Measurements from ENCODE around the gene CCDC102B. TPM values are rescaled to one million over a fixed set of nuclear protein-coding genes. Genes with fewer than 3 reads are reported as not detected.

CCDC102B gene
- total and polyA plus RNA-seq, 2 donors (not counting 1 experiment from before 2014, with no cell fraction given) = 3.9 to 4.0 TPM

- ATAC-seq (ENCODE audit: low read depth) (no peak), DNase-seq (no peak)
- H3K4me1 Mint-ChIP-seq = no peaks in the 10 kb centered on the region
- Histone ChIP-seq H3K4me1 (ENCODE audit: control insufficient read depth in 2 of 2, insufficient read depth in 2 of 2, low read length in 2 of 2) (no peaks in the 10 kb centered on the region), H2AFZ (ENCODE audit: insufficient read depth, low read depth, low read length, poor library complexity, severe bottlenecking) (no peak overlapping the region), H3K79me2 (ENCODE audit: control insufficient read depth, insufficient read depth, low read length) (no peaks in the 10 kb centered on the region), H3K9ac (ENCODE audit: low read length) (no peak overlapping the region), H3K36me3 (replicated peaks in 1 of 2; ENCODE audit: control extremely low read depth in 1 of 2, control insufficient read depth in 1 of 2, extremely low read depth in 1 of 2, insufficient read depth in 2 of 2, low read length in 1 of 2) (no peaks in the 10 kb centered on the region), H3K27me3 (replicated peaks in 1 of 4; ENCODE audit: control extremely low read depth in 1 of 4, control insufficient read depth in 3 of 4, insufficient read depth in 4 of 4, low read length in 3 of 4) (no peaks in the 10 kb centered on the region), H4K20me1 (ENCODE audit: control insufficient read depth, insufficient read depth, low read length, poor library complexity, severe bottlenecking) (no peaks in the 10 kb centered on the region), H3K4me3 (ENCODE audit: control extremely low read depth in 1 of 5, extremely low read depth in 1 of 5, insufficient read depth in 1 of 5, low read depth in 2 of 5, low read length in 4 of 5) (no peak overlapping the region), H3K27ac (ENCODE audit: low read length in 2 of 2) (no peak overlapping the region), H3K4me2 (replicated peaks; ENCODE audit: low read depth, low read length, poor library complexity, severe bottlenecking) (no peak overlapping the region), H3K9me3 (ENCODE audit: control extremely low read depth in 1 of 3, control insufficient read depth in 2 of 3, insufficient read depth in 1 of 3, low read length in 2 of 3) (no peaks in the 10 kb centered on the region)
- ChIA-PET POLR2A (no interaction called here), CTCF (no interaction called here)
- no peaks in the 10 kb centered on the region for H3K9me3 Mint-ChIP-seq (ENCODE audit: insufficient read depth)
- H3K27ac Mint-ChIP-seq = no peak overlapping the region
- H3K27me3 Mint-ChIP-seq = no peaks in the 10 kb centered on the region
- intact Hi-C loops (cut with micrococcal nuclease) = no loop called here
- WGBS (ENCODE audit: insufficient coverage) = 88% methylated on average over 2 of the region's 4 CpGs
- TF ChIP-seq EZH2 (IDR thresholded peaks at IDR 0.05; ENCODE audit: borderline replicate concordance, insufficient read depth, low read depth, low read length, poor library complexity, severe bottlenecking) (no peak), CTCF (IDR thresholded peaks at IDR 0.05) (no peak)
- no peak overlapping the region for H3K4me3 Mint-ChIP-seq
These were observed 299.5 kb downstream of the CCDC102B start for GRCh38 chr18:69097349-69097748.

GRCh38 chr18:69102959-69103358 is 305.1 kb downstream of the CCDC102B start:
- ChIA-PET CTCF (no interaction called here), POLR2A (no interaction called here)
- ATAC-seq (ENCODE audit: low read depth) (no peak), DNase-seq (no peak)
- Histone ChIP-seq H3K27ac (ENCODE audit: low read length in 2 of 2) (no peak overlapping the region), H3K9ac (ENCODE audit: low read length) (no peak overlapping the region), H4K20me1 (ENCODE audit: control insufficient read depth, insufficient read depth, low read length, poor library complexity, severe bottlenecking) (no peaks in the 10 kb centered on the region), H3K79me2 (ENCODE audit: control insufficient read depth, insufficient read depth, low read length) (no peaks in the 10 kb centered on the region), H3K36me3 (replicated peaks in 1 of 2; ENCODE audit: control extremely low read depth in 1 of 2, control insufficient read depth in 1 of 2, extremely low read depth in 1 of 2, insufficient read depth in 2 of 2, low read length in 1 of 2) (no peaks in the 10 kb centered on the region), H2AFZ (ENCODE audit: insufficient read depth, low read depth, low read length, poor library complexity, severe bottlenecking) (no peak overlapping the region), H3K4me2 (replicated peaks; ENCODE audit: low read depth, low read length, poor library complexity, severe bottlenecking) (no peak overlapping the region), H3K4me1 (ENCODE audit: control insufficient read depth in 2 of 2, insufficient read depth in 2 of 2, low read length in 2 of 2) (no peaks in the 10 kb centered on the region), H3K4me3 (ENCODE audit: control extremely low read depth in 1 of 5, extremely low read depth in 1 of 5, insufficient read depth in 1 of 5, low read depth in 2 of 5, low read length in 4 of 5) (no peak overlapping the region), H3K9me3 (ENCODE audit: control extremely low read depth in 1 of 3, control insufficient read depth in 2 of 3, insufficient read depth in 1 of 3, low read length in 2 of 3) (peaks cover 0 to 4% (median 0%) of the 10 kb centered on the region in 3 donors), H3K27me3 (replicated peaks in 1 of 4; ENCODE audit: control extremely low read depth in 1 of 4, control insufficient read depth in 3 of 4, insufficient read depth in 4 of 4, low read length in 3 of 4) (no peaks in the 10 kb centered on the region)
- H3K27me3 Mint-ChIP-seq = no peaks in the 10 kb centered on the region
- H3K9me3 Mint-ChIP-seq (ENCODE audit: insufficient read depth) = no peaks in the 10 kb centered on the region
- H3K27ac Mint-ChIP-seq = no peak overlapping the region
- no peaks in the 10 kb centered on the region for H3K4me1 Mint-ChIP-seq
- TF ChIP-seq CTCF (IDR thresholded peaks at IDR 0.05) = no peak
- no peak for TF ChIP-seq EZH2 (IDR thresholded peaks at IDR 0.05; ENCODE audit: borderline replicate concordance, insufficient read depth, low read depth, low read length, poor library complexity, severe bottlenecking)
- no CpG with 5 or more reads among the region's 1 CpG for WGBS (ENCODE audit: insufficient coverage)
- intact Hi-C loops (cut with micrococcal nuclease) = no loop called here
- H3K4me3 Mint-ChIP-seq = no peak overlapping the region

Small RNAs within 50 kb of the gene (small RNA-seq; reads per million reads assigned to genes)
- gene RNU6-39P (ENCODE audit: insufficient read length, low read depth, low replicate concordance) = 0.57 reads per million

Other genes with a start within 250 kb of the CCDC102B start
- 72.4 and 73.5 TPM in 2 replicates for gene TMX3, start 83.0 kb upstream of the CCDC102B start, total RNA-seq
- gene TMX3, start 83.0 kb upstream of the CCDC102B start, polyA plus RNA-seq = 19.0 and 37.7 TPM in 2 replicates